Effector memory CD8-positive, alpha-beta T cell (primary cell): ENCODE measurements around the gene TBX20.
"Not testable (repeated sequence)": the region's sequence is repeated elsewhere in the genome, so short reads cannot be mapped to it uniquely, and the experiment has no call there.

Experiments used
- ATAC-seq: fragments of 150-1000 bp; cut with Tn5 transposase; replicated peaks from 2 replicates; pipeline ENCODE4 v1.10.0; 2021; ENCODE audit warnings: mild to moderate bottlenecking, moderate library complexity
- DNase-seq, 3 experiments: peaks; one replicate each; pipeline ENCODE4 v3.0.0; 2021
- H3K27ac Mint-ChIP-seq, 2 donors: one replicate each; pipeline ENCODE4 v1.8.0; 2022; ENCODE audit warnings: mild to moderate bottlenecking in 2 of 2, mixed read lengths in 2 of 2, moderate library complexity in 2 of 2
- H3K27me3 Mint-ChIP-seq, 2 donors: one replicate each; pipeline ENCODE4 v1.8.0; 2022; ENCODE audit warnings: mixed read lengths in 2 of 2
- H3K36me3 Mint-ChIP-seq: one replicate; pipeline ENCODE4 v1.8.0; 2022; ENCODE audit warnings: mild to moderate bottlenecking, moderate library complexity, mixed read lengths; ENCODE audit not compliant: insufficient read depth
- H3K4me1 Mint-ChIP-seq, 2 donors: one replicate each; pipeline ENCODE4 v1.8.0; 2022; ENCODE audit warnings: low read depth in 2 of 2, mixed read lengths in 2 of 2
- H3K4me3 Mint-ChIP-seq, 2 donors: one replicate each; pipeline ENCODE4 v1.8.0; 2022; ENCODE audit warnings: mild to moderate bottlenecking in 2 of 2, mixed read lengths in 2 of 2, moderate library complexity in 2 of 2
- H3K9me3 Mint-ChIP-seq, 2 donors: one replicate each; pipeline ENCODE4 v1.8.0; 2022; ENCODE audit warnings: mixed read lengths in 2 of 2

TBX20 gene

GRCh38 chr7:35251606-35252310 lies 2.1 kb downstream of the TBX20 start:
- ATAC-seq (no peak), DNase-seq (no peak)
- Mint-ChIP-seq H3K27me3 (peaks cover 81 to 91% of the 10 kb centered on the region in 2 donors), H3K36me3 (peaks cover 2% of the 10 kb centered on the region), H3K27ac (no peak overlapping the region), H3K4me1 (peaks cover 4 to 6% of the 10 kb centered on the region in 2 donors), H3K9me3 (no peaks in the 10 kb centered on the region), H3K4me3 (no peak overlapping the region)

GRCh38 chr7:35250941-35251340 lies 3.0 kb downstream of the TBX20 start:
- Mint-ChIP-seq H3K36me3 (peaks cover 2% of the 10 kb centered on the region), H3K27ac (no peak overlapping the region), H3K4me1 (peaks cover 4 to 6% of the 10 kb centered on the region in 2 donors), H3K4me3 (no peak overlapping the region), H3K9me3 (no peaks in the 10 kb centered on the region), H3K27me3 (peaks cover 74 to 83% of the 10 kb centered on the region in 2 donors)
- DNase-seq (no peak), ATAC-seq (no peak)

GRCh38 chr7:35250452-35250851 lies 3.4 kb downstream of the TBX20 start:
- Mint-ChIP-seq H3K27me3 (peaks cover 69 to 78% of the 10 kb centered on the region in 2 donors), H3K4me1 (peaks cover 4 to 6% of the 10 kb centered on the region in 2 donors), H3K9me3 (no peaks in the 10 kb centered on the region), H3K4me3 (no peak overlapping the region), H3K27ac (no peak overlapping the region), H3K36me3 (peaks cover 2% of the 10 kb centered on the region)
- no peak for ATAC-seq
- DNase-seq, result no peak

GRCh38 chr7:35249537-35249907 lies 4.4 kb downstream of the TBX20 start:
- Mint-ChIP-seq H3K9me3 (no peaks in the 10 kb centered on the region), H3K4me1 (peaks cover 4 to 6% of the 10 kb centered on the region in 2 donors), H3K27me3 (peaks cover 67 to 73% of the 10 kb centered on the region in 2 donors), H3K4me3 (no peak overlapping the region), H3K27ac (no peak overlapping the region), H3K36me3 (no peaks in the 10 kb centered on the region)
- no peak for DNase-seq
- no peak for ATAC-seq

GRCh38 chr7:35248576-35249536 lies 5.0 kb downstream of the TBX20 start:
- DNase-seq (no peak), ATAC-seq (no peak)
- Mint-ChIP-seq H3K27ac (no peak overlapping the region), H3K9me3 (no peaks in the 10 kb centered on the region), H3K27me3 (peaks cover 70 to 74% of the 10 kb centered on the region in 2 donors), H3K36me3 (no peaks in the 10 kb centered on the region), H3K4me3 (no peak overlapping the region), H3K4me1 (peaks cover 4 to 6% of the 10 kb centered on the region in 2 donors)

- peaks cover 52 to 54% of the 10 kb centered on the region in 2 donors for H3K27me3 Mint-ChIP-seq
- ATAC-seq (no peak), DNase-seq (no peak)
- H3K4me1 Mint-ChIP-seq, result no peaks in the 10 kb centered on the region
- H3K27ac Mint-ChIP-seq, result no peak overlapping the region
- H3K9me3 Mint-ChIP-seq, result no peaks in the 10 kb centered on the region
- H3K4me3 Mint-ChIP-seq, result no peak overlapping the region
- H3K36me3 Mint-ChIP-seq, result no peaks in the 10 kb centered on the region
Observed at GRCh38 chr7:35246819-35247218, 7.1 kb downstream of the TBX20 start.

GRCh38 chr7:35241884-35242283 lies 12.0 kb downstream of the TBX20 start:
- Mint-ChIP-seq H3K27me3 (peaks cover 18 to 26% of the 10 kb centered on the region in 2 donors), H3K27ac (no peak overlapping the region), H3K9me3 (no peaks in the 10 kb centered on the region), H3K4me3 (no peak overlapping the region), H3K4me1 (no peaks in the 10 kb centered on the region), H3K36me3 (no peaks in the 10 kb centered on the region)
- no peak for DNase-seq
- no peak for ATAC-seq

GRCh38 chr7:35241436-35241835 lies 12.5 kb downstream of the TBX20 start:
- ATAC-seq, result no peak
- Mint-ChIP-seq H3K9me3 (no peaks in the 10 kb centered on the region), H3K4me3 (no peak overlapping the region), H3K27ac (no peak overlapping the region), H3K36me3 (no peaks in the 10 kb centered on the region), H3K4me1 (no peaks in the 10 kb centered on the region), H3K27me3 (peaks cover 18 to 23% of the 10 kb centered on the region in 2 donors)
- DNase-seq, result no peak

- DNase-seq, H3K4me3 Mint-ChIP-seq, H3K4me1 Mint-ChIP-seq, ATAC-seq, H3K27ac Mint-ChIP-seq, H3K9me3 Mint-ChIP-seq, H3K36me3 Mint-ChIP-seq: not testable (repeated sequence)
- peaks cover 18 to 23% of the 10 kb centered on the region in 2 donors for H3K27me3 Mint-ChIP-seq
Observed at GRCh38 chr7:35241008-35241407, 12.9 kb downstream of the TBX20 start.

- H3K36me3 Mint-ChIP-seq, DNase-seq, ATAC-seq, H3K27ac Mint-ChIP-seq, H3K4me1 Mint-ChIP-seq, H3K9me3 Mint-ChIP-seq, H3K4me3 Mint-ChIP-seq: not testable (repeated sequence)
- peaks cover 11 to 18% of the 10 kb centered on the region in 2 donors for H3K27me3 Mint-ChIP-seq
Observed at GRCh38 chr7:35238456-35238855, 15.4 kb downstream of the TBX20 start.

GRCh38 chr7:35232994-35233393 lies 20.9 kb downstream of the TBX20 start:
- Mint-ChIP-seq H3K27me3 (peaks cover 0 to 22% of the 10 kb centered on the region in 2 donors), H3K27ac (no peak overlapping the region), H3K4me3 (no peak overlapping the region), H3K4me1 (no peaks in the 10 kb centered on the region), H3K9me3 (no peaks in the 10 kb centered on the region), H3K36me3 (no peaks in the 10 kb centered on the region)
- ATAC-seq, result no peak
- DNase-seq, result no peak

GRCh38 chr7:35231221-35231620 lies 22.7 kb downstream of the TBX20 start:
- DNase-seq, H3K27ac Mint-ChIP-seq, H3K9me3 Mint-ChIP-seq, H3K4me1 Mint-ChIP-seq, H3K4me3 Mint-ChIP-seq, ATAC-seq, H3K36me3 Mint-ChIP-seq: not testable (repeated sequence)
- peaks cover 0 to 16% of the 10 kb centered on the region in 2 donors for H3K27me3 Mint-ChIP-seq

- H3K27me3 Mint-ChIP-seq, result peaks cover 0 to 16% of the 10 kb centered on the region in 2 donors
- H3K4me3 Mint-ChIP-seq, H3K4me1 Mint-ChIP-seq, H3K36me3 Mint-ChIP-seq, H3K9me3 Mint-ChIP-seq, ATAC-seq, H3K27ac Mint-ChIP-seq, DNase-seq: not testable (repeated sequence)
Observed at GRCh38 chr7:35229116-35229780, 24.7 kb downstream of the TBX20 start.
